CD4-positive, CD25-positive, alpha-beta regulatory T cell (primary cell): Measurements from ENCODE around the gene PCSK7. TPM values are rescaled to one million over a fixed set of nuclear protein-coding genes. Genes with fewer than 3 reads are reported as not detected.
A peak's percentile ranks its signal among the peaks of the same experiment; 100 is the strongest.

Experiments
- ATAC-seq, 2 donors: fragments of 150-1000 bp; cut with Tn5 transposase; one replicate each; pipeline ENCODE4 v1.10.0; 2021; ENCODE audit warnings: low read depth in 2 of 2, moderate number of reproducible peaks in 2 of 2, moderate library complexity in 1 of 2
- DNase-seq, 3 donors: peaks; one replicate each; pipeline versions ENCODE4 v3.0.0 to v3.0.0-alpha.2; 2012 to 2022; ENCODE audit warnings: mixed read lengths in 1 of 3
- H3K27ac ChIP-seq: one replicate; pipeline ENCODE4 v1.7.0; 2013; ENCODE audit warnings: mild to moderate bottlenecking, low read length; ENCODE audit not compliant: insufficient read depth, poor library complexity, severe bottlenecking
- H3K27me3 ChIP-seq: one replicate; pipeline ENCODE4 v1.7.0; 2013; ENCODE audit warnings: low read length; ENCODE audit not compliant: control insufficient read depth, insufficient read depth
- H3K36me3 ChIP-seq: one replicate; pipeline ENCODE4 v1.7.0; 2013; ENCODE audit warnings: mild to moderate bottlenecking, low read length, moderate library complexity; ENCODE audit not compliant: control insufficient read depth, insufficient read depth
- H3K4me1 ChIP-seq: 2 replicates; pipeline ENCODE4 v1.7.0; 2013; ENCODE audit warnings: mild to moderate bottlenecking, low read length; ENCODE audit not compliant: insufficient read depth, control insufficient read depth, poor library complexity, severe bottlenecking
- H3K4me3 ChIP-seq: one replicate; pipeline ENCODE4 v1.7.0; 2013; ENCODE audit warnings: low read depth, mild to moderate bottlenecking, low read length, moderate library complexity
- H3K9me3 ChIP-seq, 2 experiments: 1 replicate in 1 of 2; 2 replicates in 1 of 2; pipeline ENCODE4 v1.7.0; 2013; ENCODE audit warnings: low read length in 2 of 2, mild to moderate bottlenecking in 1 of 2, moderate library complexity in 1 of 2; ENCODE audit not compliant: control insufficient read depth in 2 of 2
- H3K27ac Mint-ChIP-seq, 3 donors: one replicate each; pipeline ENCODE4 v1.8.0; 2020 to 2022; ENCODE audit warnings: mild to moderate bottlenecking in 3 of 3, mixed read lengths in 3 of 3, moderate library complexity in 2 of 3
- H3K27me3 Mint-ChIP-seq: one replicate; pipeline ENCODE4 v1.8.0; 2022; ENCODE audit warnings: mild to moderate bottlenecking, mixed read lengths
- H3K36me3 Mint-ChIP-seq: one replicate; pipeline ENCODE4 v1.8.0; 2020; ENCODE audit warnings: mixed read lengths
- H3K4me1 Mint-ChIP-seq, 4 donors: one replicate each; pipeline ENCODE4 v1.8.0; 2020 to 2022; ENCODE audit warnings: mixed read lengths in 4 of 4, mild to moderate bottlenecking in 1 of 4
- H3K4me3 Mint-ChIP-seq, 4 donors: one replicate each; pipeline ENCODE4 v1.8.0; 2020 to 2022; ENCODE audit warnings: mild to moderate bottlenecking in 4 of 4, mixed read lengths in 4 of 4, moderate library complexity in 3 of 4
- H3K9me3 Mint-ChIP-seq, 7 donors: one replicate each; pipeline ENCODE4 v1.8.0; 2020 to 2022; ENCODE audit warnings: mixed read lengths in 7 of 7, mild to moderate bottlenecking in 3 of 7, moderate library complexity in 2 of 7
- polyA plus RNA-seq, 4 donors: library from polyadenylated mRNA; unstranded; fragments of 300-500 nt; fragmentation: Illumina TruSeq; gene quantifications; one replicate each; pipeline ENCODE4 v1.2.3, GENCODE V29; 2021
- total RNA-seq: library from RNA; stranded (reverse); gene quantifications from one replicate; pipeline ENCODE4 v1.2.3, GENCODE V29; 2022

PCSK7 gene
- total and polyA plus RNA-seq, 5 donors from 2014 or later = 55.0 to 478 (median 63.8) TPM

GRCh38 chr11:117203069-117203407 is 28.8 kb downstream of the PCSK7 start:
- ATAC-seq (no peak), DNase-seq (no peak)
- no peak overlapping the region for H3K4me3 ChIP-seq
- no peak overlapping the region for H3K4me3 Mint-ChIP-seq
- no peaks in the 10 kb centered on the region for H3K27me3 ChIP-seq
- no peaks in the 10 kb centered on the region for H3K27me3 Mint-ChIP-seq
- H3K9me3 Mint-ChIP-seq = no peaks in the 10 kb centered on the region
- H3K4me1 ChIP-seq = no peaks in the 10 kb centered on the region
- peaks cover 0 to 13% (median 3%) of the 10 kb centered on the region in 4 donors for H3K4me1 Mint-ChIP-seq
- H3K27ac ChIP-seq = no peak overlapping the region
- peak overlapping the region in 2 of 3 donors; percentile 55 to 88 for H3K27ac Mint-ChIP-seq
- H3K9me3 ChIP-seq = no peaks in the 10 kb centered on the region
- H3K36me3 Mint-ChIP-seq = peaks cover 20% of the 10 kb centered on the region
- H3K36me3 ChIP-seq = peaks cover 21% of the 10 kb centered on the region

- H3K27ac ChIP-seq = no peak overlapping the region
- no peaks in the 10 kb centered on the region for H3K9me3 Mint-ChIP-seq
- H3K4me1 ChIP-seq = no peaks in the 10 kb centered on the region
- no peak for DNase-seq
- peaks cover 0 to 13% (median 3%) of the 10 kb centered on the region in 4 donors for H3K4me1 Mint-ChIP-seq
- no peaks in the 10 kb centered on the region for H3K27me3 ChIP-seq
- H3K27ac Mint-ChIP-seq = peak overlapping the region in 1 of 3 donors; percentile 46
- no peaks in the 10 kb centered on the region for H3K27me3 Mint-ChIP-seq
- H3K4me3 Mint-ChIP-seq = no peak overlapping the region
- no peaks in the 10 kb centered on the region for H3K9me3 ChIP-seq
- ATAC-seq = no peak
- peaks cover 21% of the 10 kb centered on the region for H3K36me3 ChIP-seq
- H3K36me3 Mint-ChIP-seq = peaks cover 20% of the 10 kb centered on the region
- H3K4me3 ChIP-seq = no peak overlapping the region
Observed at GRCh38 chr11:117202386-117203068, 29.3 kb downstream of the PCSK7 start.

- Histone ChIP-seq H3K4me3 (no peak overlapping the region), H3K4me1 (no peaks in the 10 kb centered on the region), H3K36me3 (peaks cover 21% of the 10 kb centered on the region), H3K27me3 (no peaks in the 10 kb centered on the region), H3K27ac (no peak overlapping the region), H3K9me3 (no peaks in the 10 kb centered on the region)
- H3K27ac Mint-ChIP-seq = peak overlapping the region in 1 of 3 donors; percentile 46
- no peak overlapping the region for H3K4me3 Mint-ChIP-seq
- no peak for DNase-seq
- peaks cover 0 to 13% (median 3%) of the 10 kb centered on the region in 4 donors for H3K4me1 Mint-ChIP-seq
- no peaks in the 10 kb centered on the region for H3K27me3 Mint-ChIP-seq
- H3K9me3 Mint-ChIP-seq = no peaks in the 10 kb centered on the region
- peaks cover 20% of the 10 kb centered on the region for H3K36me3 Mint-ChIP-seq
- ATAC-seq = no peak
Observed at GRCh38 chr11:117201658-117202305, 30.1 kb downstream of the PCSK7 start.

- ATAC-seq = no peak
- Mint-ChIP-seq H3K27me3 (no peaks in the 10 kb centered on the region), H3K9me3 (no peaks in the 10 kb centered on the region), H3K27ac (peak overlapping the region in 2 of 3 donors; percentile 67), H3K4me1 (peaks cover 0 to 13% (median 3%) of the 10 kb centered on the region in 4 donors), H3K4me3 (no peak overlapping the region), H3K36me3 (peaks cover 20% of the 10 kb centered on the region)
- no peak for DNase-seq
- Histone ChIP-seq H3K27ac (no peak overlapping the region), H3K27me3 (no peaks in the 10 kb centered on the region), H3K36me3 (peaks cover 21% of the 10 kb centered on the region), H3K4me3 (no peak overlapping the region), H3K4me1 (no peaks in the 10 kb centered on the region), H3K9me3 (no peaks in the 10 kb centered on the region)
Observed at GRCh38 chr11:117200813-117201657, 30.8 kb downstream of the PCSK7 start.

GRCh38 chr11:117199916-117200812 is 31.7 kb downstream of the PCSK7 start:
- ATAC-seq (no peak), DNase-seq (no peak)
- Histone ChIP-seq H3K4me1 (no peaks in the 10 kb centered on the region), H3K9me3 (no peaks in the 10 kb centered on the region), H3K27ac (no peak overlapping the region), H3K27me3 (no peaks in the 10 kb centered on the region), H3K36me3 (peaks cover 17% of the 10 kb centered on the region), H3K4me3 (no peak overlapping the region)
- no peaks in the 10 kb centered on the region for H3K9me3 Mint-ChIP-seq
- peaks cover 0 to 11% (median 3%) of the 10 kb centered on the region in 4 donors for H3K4me1 Mint-ChIP-seq
- H3K36me3 Mint-ChIP-seq = peaks cover 25% of the 10 kb centered on the region
- H3K4me3 Mint-ChIP-seq = peak overlapping the region in 1 of 4 donors; percentile 49
- peak overlapping the region in 2 of 3 donors; percentile 67 for H3K27ac Mint-ChIP-seq
- H3K27me3 Mint-ChIP-seq = no peaks in the 10 kb centered on the region

GRCh38 chr11:117199053-117199915 is 32.6 kb downstream of the PCSK7 start, which contains the start of gene TAGLN:
Gene TAGLN, plus strand, starts transcription at chr11:117199370. Its CDS starts 3,644 bp downstream, at chr11:117203014.
- ATAC-seq = no peak
- peaks cover 22% of the 10 kb centered on the region for H3K36me3 Mint-ChIP-seq
- peak within 1 kb of the TSS in 1 of 4 donors; percentile 49 for H3K4me3 Mint-ChIP-seq
- H3K36me3 ChIP-seq = peaks cover 9% of the 10 kb centered on the region
- no peak within 1 kb of the TSS for H3K27ac ChIP-seq
- no peaks in the 10 kb centered on the region for H3K27me3 Mint-ChIP-seq
- peaks cover 0 to 6% (median 4%) of the 10 kb centered on the region in 4 donors for H3K4me1 Mint-ChIP-seq
- H3K9me3 ChIP-seq = no peaks in the 10 kb centered on the region
- H3K9me3 Mint-ChIP-seq = no peaks in the 10 kb centered on the region
- no peak for DNase-seq
- H3K27me3 ChIP-seq = no peaks in the 10 kb centered on the region
- H3K4me1 ChIP-seq = no peaks in the 10 kb centered on the region
- H3K27ac Mint-ChIP-seq = no peak within 1 kb of the TSS
- no peak within 1 kb of the TSS for H3K4me3 ChIP-seq
